Central memory CD8-positive, alpha-beta T cell (primary cell): ENCODE measurements around the gene MFSD12.

Source experiments
- ATAC-seq: fragments of 150-1000 bp; cut with Tn5 transposase; replicated peaks from 2 replicates; pipeline ENCODE4 v1.10.0; 2022; ENCODE audit warnings: mild to moderate bottlenecking, moderate FRiP score, moderate number of reproducible peaks; ENCODE audit not compliant: poor library complexity, severe bottlenecking; ENCODE audit errors: extremely low read depth
- DNase-seq, 2 donors: peaks; one replicate each; pipeline ENCODE4 v3.0.0; 2021; ENCODE audit warnings: low spot score in 2 of 2
- H3K27ac Mint-ChIP-seq: one replicate; pipeline ENCODE4 v1.8.0; 2022; ENCODE audit warnings: low read depth, mild to moderate bottlenecking, moderate library complexity, mixed read lengths
- H3K27me3 Mint-ChIP-seq: one replicate; pipeline ENCODE4 v1.8.0; 2022; ENCODE audit warnings: mixed read lengths
- H3K36me3 Mint-ChIP-seq: one replicate; pipeline ENCODE4 v1.8.0; 2022; ENCODE audit warnings: mild to moderate bottlenecking, moderate library complexity, mixed read lengths; ENCODE audit not compliant: insufficient read depth
- H3K4me1 Mint-ChIP-seq: one replicate; pipeline ENCODE4 v1.8.0; 2022; ENCODE audit warnings: mixed read lengths
- H3K4me3 Mint-ChIP-seq: one replicate; pipeline ENCODE4 v1.8.0; 2022; ENCODE audit warnings: mild to moderate bottlenecking, moderate library complexity, mixed read lengths
- H3K9me3 Mint-ChIP-seq: one replicate; pipeline ENCODE4 v1.8.0; 2022; ENCODE audit warnings: mixed read lengths

Gene MFSD12

DNA sequence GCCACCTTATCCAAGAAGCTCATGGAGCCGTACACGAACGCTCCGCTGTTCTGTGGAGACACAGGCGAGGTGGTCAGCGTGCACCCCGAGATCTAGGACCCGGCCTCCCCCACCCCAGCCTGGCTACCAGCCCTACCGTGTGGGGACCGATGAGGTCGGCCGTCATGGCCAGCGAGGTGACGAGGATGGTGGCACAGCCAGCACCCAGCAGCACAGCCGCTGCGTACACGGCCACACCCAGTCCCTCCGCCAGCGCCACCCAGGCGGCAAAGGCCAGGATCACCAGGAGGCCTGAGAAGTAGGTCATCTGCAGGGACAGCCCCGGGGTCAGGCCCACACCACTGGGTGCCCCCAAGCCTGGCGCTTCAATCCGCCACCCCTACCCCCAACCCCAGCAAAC, 11.3 kb downstream of the MFSD12 start:
- H3K4me3 Mint-ChIP-seq: no peak overlapping the region
- H3K36me3 Mint-ChIP-seq: peaks cover 15% of the 10 kb centered on the region
- ATAC-seq: no peak
- no peaks in the 10 kb centered on the region for H3K9me3 Mint-ChIP-seq
- peak overlapping the region; percentile 76 for H3K27ac Mint-ChIP-seq
- no peaks in the 10 kb centered on the region for H3K27me3 Mint-ChIP-seq
- peaks cover 13% of the 10 kb centered on the region for H3K4me1 Mint-ChIP-seq
- no peak for DNase-seq

DNA sequence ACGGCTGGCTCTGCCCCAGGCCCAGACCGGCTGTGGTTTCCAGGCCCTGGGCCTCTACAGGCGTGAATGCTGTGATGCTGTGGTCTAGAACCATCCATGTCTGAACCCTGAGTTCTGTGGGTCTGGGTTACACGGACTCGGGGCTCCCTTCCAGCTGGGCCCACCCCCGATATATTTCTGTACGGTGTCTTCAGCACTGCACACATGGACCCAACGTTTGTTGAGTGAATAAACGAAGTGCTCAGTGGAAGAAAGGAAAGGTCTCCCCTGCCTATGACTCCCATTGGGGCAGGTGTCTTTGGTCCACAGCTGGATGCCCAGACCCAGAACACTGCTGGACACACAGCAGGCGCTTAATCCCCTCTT, 11.7 kb downstream of the MFSD12 start:
- H3K27me3 Mint-ChIP-seq: no peaks in the 10 kb centered on the region
- DNase-seq (no peak), ATAC-seq (no peak)
- H3K9me3 Mint-ChIP-seq: no peaks in the 10 kb centered on the region
- no peak overlapping the region for H3K4me3 Mint-ChIP-seq
- peak overlapping the region; percentile 76 for H3K27ac Mint-ChIP-seq
- H3K4me1 Mint-ChIP-seq: peaks cover 13% of the 10 kb centered on the region
- peaks cover 17% of the 10 kb centered on the region for H3K36me3 Mint-ChIP-seq

DNA sequence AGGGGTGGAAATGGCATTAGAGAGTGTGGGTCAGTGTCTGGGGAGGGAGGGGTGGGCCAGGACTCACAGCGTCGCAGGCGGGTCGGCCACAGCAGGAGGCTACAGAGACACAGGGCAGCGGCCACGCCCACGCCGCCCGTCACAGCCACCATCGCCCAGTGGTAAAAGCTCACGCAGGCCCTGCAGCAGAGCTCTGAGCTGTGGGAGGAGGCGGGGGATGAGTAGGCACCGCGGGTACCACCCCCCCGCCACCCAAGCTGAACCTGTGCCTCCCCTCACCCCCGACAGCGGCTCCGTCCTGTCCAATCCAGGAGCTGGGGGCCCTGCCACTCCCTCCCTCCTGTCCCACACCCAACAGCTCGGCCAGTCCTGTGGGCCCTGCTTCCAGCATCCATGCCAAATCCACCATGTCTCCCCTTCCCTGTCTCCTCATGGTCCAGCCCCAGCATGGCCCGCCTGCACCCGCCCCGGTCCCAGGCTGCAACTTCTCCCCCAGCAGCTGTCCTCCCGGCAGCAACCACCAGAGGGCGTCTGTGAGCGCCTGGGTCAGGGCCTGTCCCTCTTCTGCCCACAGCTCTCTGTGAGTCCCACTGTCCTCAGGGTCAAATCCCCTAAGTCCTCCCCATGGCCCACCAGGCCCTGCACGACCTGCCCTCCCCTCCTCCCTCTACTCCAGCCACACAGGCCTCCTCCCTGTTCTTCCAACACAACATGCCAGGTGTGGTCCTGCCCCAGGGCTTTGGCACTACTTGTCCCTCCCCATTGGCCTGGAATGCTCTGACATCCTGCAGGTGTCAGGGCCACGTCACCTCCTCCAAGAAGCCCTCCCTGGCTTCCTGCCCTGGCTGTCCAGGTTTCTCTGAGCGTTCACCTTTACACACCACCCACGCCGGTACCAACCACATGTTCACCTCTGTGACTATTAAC, 12.4 kb downstream of the MFSD12 start:
- H3K36me3 Mint-ChIP-seq: peaks cover 17% of the 10 kb centered on the region
- no peaks in the 10 kb centered on the region for H3K27me3 Mint-ChIP-seq
- peak overlapping the region; percentile 76 for H3K27ac Mint-ChIP-seq
- H3K4me1 Mint-ChIP-seq: peaks cover 13% of the 10 kb centered on the region
- ATAC-seq (peak; percentile 49), DNase-seq (peak; percentile 70 to 90)
- H3K9me3 Mint-ChIP-seq: no peaks in the 10 kb centered on the region
- no peak overlapping the region for H3K4me3 Mint-ChIP-seq

DNA sequence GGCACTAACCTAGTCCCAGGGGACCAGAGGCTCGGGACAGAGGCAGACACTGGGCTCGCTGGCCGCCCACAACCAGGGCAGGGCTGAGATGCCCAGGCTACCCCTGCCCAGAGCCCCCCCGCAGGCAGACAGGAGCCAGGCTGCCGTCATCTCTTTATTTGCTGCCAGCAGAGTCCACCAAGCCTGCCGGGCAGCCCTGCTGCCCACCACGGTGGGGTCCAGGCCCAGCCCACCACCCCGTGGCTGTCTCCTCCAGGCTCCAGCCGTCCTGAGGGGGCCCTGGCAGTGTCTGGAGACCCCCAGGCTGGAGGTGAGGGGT, 13.4 kb downstream of the MFSD12 start:
- no peak overlapping the region for H3K27ac Mint-ChIP-seq
- H3K36me3 Mint-ChIP-seq: peaks cover 18% of the 10 kb centered on the region
- no peaks in the 10 kb centered on the region for H3K9me3 Mint-ChIP-seq
- peaks cover 13% of the 10 kb centered on the region for H3K4me1 Mint-ChIP-seq
- no peaks in the 10 kb centered on the region for H3K27me3 Mint-ChIP-seq
- DNase-seq (no peak), ATAC-seq (no peak)
- no peak overlapping the region for H3K4me3 Mint-ChIP-seq

DNA sequence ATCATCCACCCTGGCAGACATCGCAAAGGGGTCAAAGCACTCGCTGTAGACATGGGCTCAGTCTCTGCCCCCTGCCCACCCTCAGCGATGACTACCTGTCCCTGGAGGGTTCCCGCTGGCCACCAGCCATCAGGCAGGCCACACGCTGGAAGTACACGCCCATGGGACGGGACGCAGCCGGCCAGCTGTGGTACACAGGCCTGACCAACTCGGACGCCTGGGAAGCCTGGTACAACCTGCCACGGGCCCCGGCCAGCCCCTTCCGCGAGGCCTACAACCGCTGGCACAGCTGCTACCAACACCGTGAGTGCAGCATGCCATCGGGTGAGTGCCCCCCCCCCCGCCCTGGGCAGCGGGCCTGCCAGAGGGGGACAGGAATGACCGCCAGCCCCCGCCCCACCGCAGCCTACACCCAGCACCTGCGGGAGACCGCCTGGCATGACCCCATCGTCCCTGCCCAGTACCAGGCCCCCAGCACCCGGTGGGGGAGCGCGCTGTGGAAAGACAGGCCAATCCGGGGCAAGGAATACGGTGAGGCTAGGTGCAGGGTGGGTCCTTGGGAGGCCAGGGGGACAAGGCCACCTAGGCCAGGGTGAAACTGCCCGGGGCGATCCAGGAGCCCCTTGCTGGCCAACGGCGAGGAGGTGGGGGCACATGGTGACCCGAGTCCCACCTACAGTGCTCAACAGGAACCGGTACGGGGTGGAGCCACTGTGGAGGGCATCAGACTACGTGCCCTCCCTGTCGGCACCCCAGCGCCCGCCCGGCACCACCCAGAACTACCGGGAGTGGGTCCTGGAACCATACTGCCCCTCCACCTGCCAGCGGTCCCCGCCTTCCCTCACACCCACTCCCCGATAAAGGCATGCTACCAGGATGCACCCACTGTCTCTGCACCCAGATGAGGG, 14.0 kb downstream of the MFSD12 start:
- Mint-ChIP-seq H3K4me3 (no peak overlapping the region), H3K27me3 (no peaks in the 10 kb centered on the region), H3K36me3 (peaks cover 13% of the 10 kb centered on the region), H3K9me3 (no peaks in the 10 kb centered on the region), H3K27ac (no peak overlapping the region), H3K4me1 (peaks cover 13% of the 10 kb centered on the region)
- DNase-seq (no peak), ATAC-seq (no peak)

DNA sequence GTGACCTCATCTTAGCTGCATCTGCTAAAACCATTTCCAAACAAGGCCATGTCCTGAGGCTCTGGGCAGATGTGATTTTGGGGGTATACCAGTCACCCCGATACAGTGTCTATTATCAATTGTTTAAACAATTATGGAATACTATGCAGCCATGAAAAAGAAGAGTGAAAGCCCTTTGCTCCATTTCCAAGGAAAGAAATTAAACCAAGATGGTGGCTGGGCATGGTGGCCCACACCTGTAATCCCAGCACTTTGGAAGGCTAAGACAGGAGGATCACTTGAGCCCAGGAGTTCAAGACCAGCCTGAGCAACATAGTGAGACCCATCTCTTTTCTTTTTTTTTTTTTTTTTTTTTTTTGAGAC, 17.6 kb downstream of the MFSD12 start:
- no peaks in the 10 kb centered on the region for H3K27me3 Mint-ChIP-seq
- no peaks in the 10 kb centered on the region for H3K9me3 Mint-ChIP-seq
- H3K4me3 Mint-ChIP-seq: no peak overlapping the region
- peaks cover 19% of the 10 kb centered on the region for H3K36me3 Mint-ChIP-seq
- ATAC-seq (no peak), DNase-seq (no peak)
- no peaks in the 10 kb centered on the region for H3K4me1 Mint-ChIP-seq
- no peak overlapping the region for H3K27ac Mint-ChIP-seq

DNA sequence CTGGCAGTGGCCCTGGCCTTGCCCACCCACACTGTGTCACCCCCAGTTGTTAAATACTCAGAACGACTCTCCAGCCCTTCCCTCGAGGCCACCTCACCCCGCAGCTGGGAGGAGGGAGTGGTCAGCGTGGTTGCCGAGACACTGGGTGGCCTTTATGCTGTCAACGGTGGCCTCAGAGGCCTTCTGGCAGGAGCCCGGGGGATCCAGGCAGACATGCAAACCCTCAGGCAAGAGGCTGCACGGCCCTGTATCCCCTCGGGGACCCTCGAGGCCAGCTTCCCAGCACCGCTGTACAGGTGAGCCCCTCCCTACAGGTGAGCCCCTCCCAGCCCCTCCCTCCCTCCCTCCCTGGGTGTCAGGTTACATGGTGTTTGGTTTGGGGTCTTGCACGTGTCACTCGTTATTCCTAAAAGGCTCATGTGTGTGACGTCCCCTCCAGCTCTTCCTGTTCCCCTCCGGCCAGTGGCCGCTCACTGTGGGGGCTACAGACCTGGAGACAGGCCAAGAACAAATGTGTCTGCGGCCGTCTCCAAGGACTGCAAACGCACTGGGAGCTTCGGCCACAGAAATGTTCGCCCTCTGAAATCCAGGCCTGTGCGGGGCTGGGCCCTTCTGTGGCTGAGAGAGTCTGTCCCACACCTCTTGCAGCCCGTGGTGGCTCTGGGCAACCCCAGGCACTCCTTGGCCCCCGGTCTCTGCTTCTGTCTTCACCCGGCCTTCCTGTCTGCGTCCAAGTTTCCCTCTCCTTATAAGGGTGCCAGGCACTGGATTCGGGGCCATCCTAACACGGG, 18.2 kb downstream of the MFSD12 start, which contains the start of gene TEKTIP1:
Gene TEKTIP1, plus strand, starts transcription at position 210 of the 791 bp plus-strand sequence. Its CDS starts 4 bp downstream, at position 214.
- H3K9me3 Mint-ChIP-seq: no peaks in the 10 kb centered on the region
- DNase-seq: no peak
- H3K4me1 Mint-ChIP-seq: no peaks in the 10 kb centered on the region
- no peaks in the 10 kb centered on the region for H3K27me3 Mint-ChIP-seq
- ATAC-seq: no peak
- H3K4me3 Mint-ChIP-seq: no peak within 1 kb of the TSS
- peaks cover 21% of the 10 kb centered on the region for H3K36me3 Mint-ChIP-seq
- H3K27ac Mint-ChIP-seq: no peak within 1 kb of the TSS

DNA sequence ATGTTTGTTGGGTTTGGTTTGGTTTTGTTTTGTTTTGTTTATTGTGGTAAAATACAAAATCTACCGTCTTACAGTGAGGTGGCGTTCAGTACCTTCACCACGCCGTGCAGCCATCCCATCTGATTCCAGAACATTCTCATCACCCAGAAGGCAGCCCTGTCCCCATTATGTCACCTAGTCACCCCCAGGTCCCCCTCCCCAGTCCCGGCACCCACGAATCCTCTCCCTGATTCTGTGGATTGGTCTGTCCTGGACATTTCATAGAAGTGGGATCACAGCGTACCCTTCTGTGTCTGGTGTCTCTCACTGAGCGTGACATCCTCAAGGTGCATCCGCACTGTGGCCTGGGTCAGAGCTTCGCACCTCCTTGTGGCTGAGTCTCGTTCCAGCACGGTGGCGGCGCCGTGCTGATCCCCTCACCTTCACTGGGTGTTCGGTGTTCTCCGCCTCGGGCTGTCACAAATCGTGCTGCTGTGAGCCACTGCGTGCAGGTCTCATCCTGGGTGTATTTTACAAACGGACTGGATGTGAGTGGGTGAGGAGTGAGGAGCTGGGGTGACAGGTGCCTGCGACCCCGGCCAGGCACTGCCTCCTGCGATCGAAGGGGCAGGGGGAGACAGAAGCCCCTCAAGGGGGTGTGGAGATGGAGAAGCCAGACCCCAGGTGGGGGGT, 19.0 kb downstream of the MFSD12 start:
- Mint-ChIP-seq H3K4me3 (no peak overlapping the region), H3K27ac (no peak overlapping the region), H3K27me3 (no peaks in the 10 kb centered on the region), H3K36me3 (peaks cover 26% of the 10 kb centered on the region), H3K4me1 (no peaks in the 10 kb centered on the region), H3K9me3 (no peaks in the 10 kb centered on the region)
- DNase-seq: no peak
- no peak for ATAC-seq

DNA sequence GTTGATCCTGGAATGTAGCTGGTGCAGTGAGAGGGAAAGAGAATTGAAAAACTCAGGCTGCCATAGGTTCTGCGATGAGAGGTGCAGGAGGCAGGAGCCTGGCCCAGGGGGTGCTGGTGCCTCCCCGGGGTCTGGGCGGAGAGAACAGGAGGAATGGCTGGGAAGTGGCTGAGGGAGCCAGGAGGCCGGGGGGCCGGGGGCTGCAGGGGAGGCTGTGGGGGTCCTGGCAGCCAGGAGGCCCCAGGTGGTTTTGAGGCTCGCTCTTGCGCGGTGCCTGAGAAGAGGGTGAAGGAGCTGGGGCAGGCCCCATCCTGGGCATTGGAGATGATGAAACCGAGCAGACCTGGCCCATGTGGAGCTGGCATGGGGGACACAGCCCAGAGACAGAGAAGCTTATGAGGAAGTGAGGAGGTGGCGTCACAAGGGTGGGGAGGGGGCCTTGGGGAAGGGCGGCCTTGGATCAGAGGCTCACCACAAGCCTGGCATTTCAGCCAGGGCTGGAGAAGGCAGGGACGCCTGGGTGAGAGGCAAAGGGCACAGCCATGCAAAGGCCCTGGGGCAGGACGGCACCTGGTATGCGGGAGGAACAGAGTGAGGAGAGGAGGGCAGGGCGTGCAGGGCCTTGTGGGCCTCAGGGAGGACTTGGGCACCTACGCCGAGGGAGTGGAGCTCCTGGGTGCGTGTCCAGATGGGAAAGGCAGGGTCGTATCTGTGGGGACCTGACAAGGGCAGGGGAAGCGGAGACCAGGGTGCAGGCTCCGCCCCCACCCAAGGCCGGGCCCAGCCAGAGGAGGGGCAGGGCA, 19.7 kb downstream of the MFSD12 start:
- Mint-ChIP-seq H3K36me3 (peaks cover 30% of the 10 kb centered on the region), H3K4me1 (no peaks in the 10 kb centered on the region), H3K4me3 (no peak overlapping the region), H3K27me3 (no peaks in the 10 kb centered on the region), H3K9me3 (no peaks in the 10 kb centered on the region), H3K27ac (peak overlapping the region; percentile 22)
- DNase-seq (no peak), ATAC-seq (no peak)

DNA sequence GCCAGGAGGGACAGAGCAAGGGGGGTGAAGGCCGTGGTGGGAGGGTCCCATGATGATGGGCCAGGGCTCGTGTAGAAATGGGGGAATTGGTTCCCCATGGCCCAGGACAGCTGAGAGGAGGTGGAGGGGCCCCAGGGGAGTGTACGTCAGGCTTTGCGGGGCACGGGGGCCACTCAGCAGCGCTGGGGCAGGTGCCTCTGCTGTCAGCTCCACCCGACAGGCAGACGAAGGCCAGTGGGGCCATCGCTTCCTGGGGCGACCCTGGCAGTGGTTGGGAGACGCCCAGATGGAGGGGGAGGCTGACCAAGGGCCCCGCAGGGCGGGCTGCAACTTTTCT, 20.3 kb downstream of the MFSD12 start:
- H3K4me3 Mint-ChIP-seq: no peak overlapping the region
- H3K4me1 Mint-ChIP-seq: no peaks in the 10 kb centered on the region
- ATAC-seq (no peak), DNase-seq (no peak)
- peaks cover 32% of the 10 kb centered on the region for H3K36me3 Mint-ChIP-seq
- H3K27ac Mint-ChIP-seq: peak overlapping the region; percentile 22
- H3K9me3 Mint-ChIP-seq: no peaks in the 10 kb centered on the region
- no peaks in the 10 kb centered on the region for H3K27me3 Mint-ChIP-seq

DNA sequence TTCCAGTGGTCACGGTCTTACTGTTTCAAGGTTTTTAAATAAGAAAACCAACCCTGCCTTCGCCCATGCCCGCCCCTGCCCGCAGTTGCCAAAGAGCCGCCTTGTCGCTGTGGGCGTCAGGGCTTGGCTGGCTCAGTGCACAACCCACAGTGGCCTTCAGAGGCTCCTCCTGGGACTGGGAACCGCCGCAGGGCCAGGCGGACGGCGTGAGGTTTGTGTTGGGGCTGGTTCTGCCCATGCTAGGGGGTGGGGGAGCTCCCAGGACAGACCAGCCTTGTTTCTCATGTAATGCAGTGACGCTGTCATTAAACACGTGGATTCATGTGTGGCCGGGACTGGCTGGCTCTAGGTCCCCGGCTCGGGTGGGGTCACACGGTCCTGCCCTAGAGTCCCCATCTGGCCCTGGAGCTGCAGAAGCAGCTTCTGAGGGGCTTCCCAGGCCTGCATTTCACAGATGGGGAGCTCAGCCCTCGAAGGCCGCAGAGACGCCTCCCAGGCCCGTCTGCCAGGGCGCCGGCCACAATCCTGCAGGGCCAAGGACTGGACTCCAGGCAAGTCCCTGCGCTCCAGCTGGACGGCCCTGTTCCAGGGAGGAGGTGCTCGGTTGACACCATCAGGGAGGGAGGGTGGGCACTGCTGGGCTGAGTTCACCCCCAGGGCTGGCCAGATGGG, 20.8 kb downstream of the MFSD12 start:
- Mint-ChIP-seq H3K36me3 (peaks cover 32% of the 10 kb centered on the region), H3K27me3 (no peaks in the 10 kb centered on the region), H3K27ac (no peak overlapping the region), H3K4me1 (no peaks in the 10 kb centered on the region), H3K4me3 (no peak overlapping the region), H3K9me3 (no peaks in the 10 kb centered on the region)
- no peak for ATAC-seq
- no peak for DNase-seq
